K562 (cell line): ENCODE measurements around the gene COL5A1. TPM values are rescaled to one million over a fixed set of nuclear protein-coding genes. Genes with fewer than 3 reads are reported as not detected.

Source experiments
- HLTF ChIP-seq: fragments of 450-650 bp; IDR thresholded peaks from 2 replicates; pipeline ENCODE4 v1.6.1; 2016
- HMG20B ChIP-seq: fragments of 250-450 bp; sonication (Bioruptor Pico); IDR thresholded peaks from 2 replicates; pipeline ENCODE4 v1.5.0; 2021; ENCODE audit warnings: mild to moderate bottlenecking
- HNRNPLL ChIP-seq: fragments of 200-400 bp; formaldehyde crosslinking; IDR thresholded peaks from 2 replicates; pipeline ENCODE4 v1.6.1; 2017; ENCODE audit warnings: low read length, low read depth, mild to moderate bottlenecking; ENCODE audit not compliant: poor library complexity, severe bottlenecking
- MTA2 ChIP-seq: fragments of 450-650 bp; IDR thresholded peaks from 2 replicates; pipeline ENCODE4 v1.6.1; 2016; ENCODE audit warnings: low read depth
- PCBP2 ChIP-seq: fragments of 200-400 bp; formaldehyde crosslinking; IDR thresholded peaks from 2 replicates; pipeline ENCODE4 v1.6.1; 2018; ENCODE audit warnings: low read length, low read depth, mild to moderate bottlenecking, moderate library complexity; ENCODE audit not compliant: poor library complexity, severe bottlenecking
- RBM25 ChIP-seq: fragments of 200-400 bp; formaldehyde crosslinking; IDR thresholded peaks from 2 replicates; pipeline ENCODE4 v1.6.1; 2018; ENCODE audit warnings: low read length, low read depth, moderate library complexity; ENCODE audit not compliant: severe bottlenecking
- RCOR1 ChIP-seq, 2 experiments: IDR thresholded peaks; 2 replicates each; pipeline ENCODE4 v1.6.1; 2012; ENCODE audit warnings: low read depth in 2 of 2, low read length in 2 of 2, borderline replicate concordance in 1 of 2, improper control_type of control experiment in 1 of 2
- RFX5 ChIP-seq: IDR thresholded peaks from 2 replicates; pipeline ENCODE4 v1.6.1; 2011; ENCODE audit warnings: low read depth, mild to moderate bottlenecking, improper control_type of control experiment, low read length
- TAF15 ChIP-seq: fragments of 200-400 bp; formaldehyde crosslinking; IDR thresholded peaks from 2 replicates; pipeline ENCODE4 v1.6.1; 2017; ENCODE audit warnings: mild to moderate bottlenecking, low read depth, low read length, moderate library complexity
- ZFX ChIP-seq: sonication (generic); formaldehyde crosslinking; IDR thresholded peaks from 2 replicates; pipeline ENCODE4 v1.8.0; 2022; ENCODE audit warnings: mild to moderate bottlenecking, missing genetic modification reagents, moderate library complexity
- ZNF589 ChIP-seq: fragments of 200-800 bp; sonication (Bioruptor generic); IDR thresholded peaks from 2 replicates; pipeline ENCODE4 v1.6.1; 2016; ENCODE audit warnings: low read depth, missing genetic modification characterization, missing compliant biosample characterization
- polyA plus RNA-seq, 8 experiments: library from polyadenylated mRNA; depleted of rRNA in 4 of 8; stranded (reverse) in 5 of 8; unstranded in 3 of 8; fragments of >200 nt; fragmentation: Nextera tagmentation in 2 of 8; fragmentation: Illumina TruSeq in 1 of 8; extraction: Ambion mirVana in 2 of 8; extraction: Trizol in 1 of 8; gene quantifications; 2 replicates each; pipeline versions ENCODE4 v1.2.1 to v1.2.3, GENCODE V29; 2011 to 2014; ENCODE audit warnings: inconsistent platforms in 1 of 8, missing spikeins in 1 of 8
- total RNA-seq, 7 experiments: library from RNA; depleted of rRNA in 6 of 7; stranded (reverse); fragments of >200 nt in 6 of 7; fragmentation: Illumina TruSeq in 2 of 7; extraction: Trizol in 2 of 7; gene quantifications; 2 replicates each; pipeline versions ENCODE4 v1.2.1 to v1.2.3, GENCODE V29; 2011 to 2021; ENCODE audit warnings: low replicate concordance in 1 of 7
- TF ChIP-seq, protein P1 (sequence below): fragments of 450-650 bp; IDR thresholded peaks from 2 replicates; pipeline ENCODE4 v1.6.1; 2016; ENCODE audit warnings: antibody characterized with exemption
- TF ChIP-seq, protein P2 (sequence below): fragments of 450-650 bp; formaldehyde crosslinking; IDR thresholded peaks from 2 replicates; pipeline ENCODE4 v1.4.0; 2022; ENCODE audit warnings: mild to moderate bottlenecking, moderate library complexity

The COL5A1 gene
- total and polyA plus RNA-seq, 9 of the 15 experiments (the other 6 are each of a cell fraction or from before 2014, with no cell fraction given), result under 0.01 to 0.13 (median 0.04) TPM; not detected in 6

DNA sequence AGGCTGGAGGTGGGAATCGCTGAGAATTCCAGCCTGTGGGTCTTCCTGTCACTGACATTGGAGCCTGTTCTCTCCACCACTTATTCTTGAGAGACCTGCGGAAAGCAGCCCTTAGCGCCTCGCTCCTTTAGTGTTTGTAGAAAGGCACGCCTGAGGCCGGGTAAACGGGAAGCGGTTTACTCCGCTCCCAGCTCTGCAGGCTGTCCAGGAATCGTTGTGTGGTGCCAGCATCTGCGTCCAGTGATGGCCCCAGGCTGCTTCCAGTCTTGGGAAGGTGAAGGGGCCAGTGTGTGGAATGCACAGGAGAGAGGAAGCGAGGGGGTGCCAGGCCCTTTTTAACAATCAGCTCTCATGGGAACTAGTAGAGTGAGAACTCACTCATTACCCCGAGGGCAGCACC lies 194.4 kb downstream of the COL5A1 start (continued):
- TF ChIP-seq ZFX (CRISPR knock-in tag), result no peak
- no peak for TF ChIP-seq ZNF589
- TF ChIP-seq, protein P1, sequence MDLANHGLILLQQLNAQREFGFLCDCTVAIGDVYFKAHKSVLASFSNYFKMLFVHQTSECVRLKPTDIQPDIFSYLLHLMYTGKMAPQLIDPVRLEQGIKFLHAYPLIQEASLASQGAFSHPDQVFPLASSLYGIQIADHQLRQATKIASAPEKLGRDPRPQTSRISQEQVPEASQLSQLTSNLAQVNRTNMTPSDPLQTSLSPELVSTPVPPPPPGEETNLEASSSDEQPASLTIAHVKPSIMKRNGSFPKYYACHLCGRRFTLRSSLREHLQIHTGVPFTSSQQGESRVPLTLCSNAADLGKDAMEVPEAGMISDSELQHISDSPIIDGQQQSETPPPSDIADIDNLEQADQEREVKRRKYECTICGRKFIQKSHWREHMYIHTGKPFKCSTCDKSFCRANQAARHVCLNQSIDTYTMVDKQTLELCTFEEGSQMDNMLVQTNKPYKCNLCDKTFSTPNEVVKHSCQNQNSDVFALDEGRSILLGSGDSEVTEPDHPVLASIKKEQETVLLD, result no peak
- TF ChIP-seq RFX5, result no peak
- no peak for TF ChIP-seq HLTF
- TF ChIP-seq PCBP2, result no peak
- no peak for TF ChIP-seq RCOR1 (IDR thresholded peaks at IDR 0.05; ENCODE audit: borderline replicate concordance in 1 of 2, low read depth in 2 of 2, low read length in 2 of 2)
- no peak for TF ChIP-seq HMG20B (CRISPR knock-in tag)
- no peak for TF ChIP-seq HNRNPLL
- TF ChIP-seq, protein P2, sequence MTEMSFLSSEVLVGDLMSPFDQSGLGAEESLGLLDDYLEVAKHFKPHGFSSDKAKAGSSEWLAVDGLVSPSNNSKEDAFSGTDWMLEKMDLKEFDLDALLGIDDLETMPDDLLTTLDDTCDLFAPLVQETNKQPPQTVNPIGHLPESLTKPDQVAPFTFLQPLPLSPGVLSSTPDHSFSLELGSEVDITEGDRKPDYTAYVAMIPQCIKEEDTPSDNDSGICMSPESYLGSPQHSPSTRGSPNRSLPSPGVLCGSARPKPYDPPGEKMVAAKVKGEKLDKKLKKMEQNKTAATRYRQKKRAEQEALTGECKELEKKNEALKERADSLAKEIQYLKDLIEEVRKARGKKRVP, result no peak
- no peak for TF ChIP-seq RBM25
- TF ChIP-seq TAF15, result no peak
- TF ChIP-seq MTA2, result no peak
